ENCODE results near the gene UBR7. TPM values are rescaled to one million over a fixed set of nuclear protein-coding genes. Genes with fewer than 3 reads are reported as not detected.
A peak's percentile ranks its signal among the peaks of the same experiment; 100 is the strongest.

UBR7 gene
- total RNA-seq, 1 experiment from 2014 or later: 23.9 TPM

DNA sequence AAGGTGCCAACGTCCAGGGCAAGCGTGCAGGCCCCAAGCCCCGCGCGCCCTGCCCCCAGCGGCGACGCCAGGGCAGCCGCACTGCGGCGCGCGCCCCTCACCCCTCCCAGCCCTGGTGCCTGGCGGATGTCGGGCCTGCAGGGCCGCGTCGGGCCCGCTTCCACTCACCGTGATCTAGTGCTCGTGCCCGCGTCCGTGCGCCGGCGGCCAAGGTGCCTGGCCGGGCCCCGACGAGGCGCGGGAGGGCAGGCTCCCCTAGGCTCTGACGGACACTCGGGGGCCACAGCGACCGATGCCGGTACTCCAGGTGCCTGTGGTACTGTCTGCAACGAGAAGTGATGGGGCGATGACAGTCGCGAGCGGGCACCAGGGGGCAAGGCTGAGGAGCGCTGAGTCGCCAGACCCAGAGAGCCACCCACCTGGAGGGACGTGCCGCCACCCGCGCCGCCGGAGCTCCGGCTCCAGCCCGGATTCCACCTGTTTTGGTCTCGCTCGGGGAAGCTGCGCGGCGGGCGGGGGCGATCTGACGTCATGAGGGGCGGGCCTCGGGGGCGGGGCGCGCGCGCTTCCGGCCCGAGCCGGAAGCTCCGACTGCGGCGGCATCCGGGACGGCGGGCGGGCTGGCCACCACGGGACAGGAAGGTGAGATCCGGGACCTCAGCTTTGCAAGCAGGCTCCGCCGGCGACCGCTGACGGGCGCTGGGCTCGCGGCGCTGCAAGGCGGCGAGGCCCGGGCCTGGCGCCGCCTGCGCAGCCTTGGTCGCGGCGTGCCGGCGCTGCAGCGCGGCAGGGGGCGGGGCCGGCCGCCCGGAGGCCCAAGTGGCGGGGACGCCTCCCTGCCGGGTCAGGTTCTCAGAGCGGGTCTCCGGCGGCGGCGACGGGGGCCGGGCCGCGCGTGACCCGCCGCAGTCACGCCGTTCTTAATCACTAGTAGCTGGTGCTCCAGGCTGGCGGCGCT is 22.4 kb upstream of the UBR7 start, which contains the start of the genes LYSET and MOAP1 (continued):
- TF ChIP-seq, protein P1, sequence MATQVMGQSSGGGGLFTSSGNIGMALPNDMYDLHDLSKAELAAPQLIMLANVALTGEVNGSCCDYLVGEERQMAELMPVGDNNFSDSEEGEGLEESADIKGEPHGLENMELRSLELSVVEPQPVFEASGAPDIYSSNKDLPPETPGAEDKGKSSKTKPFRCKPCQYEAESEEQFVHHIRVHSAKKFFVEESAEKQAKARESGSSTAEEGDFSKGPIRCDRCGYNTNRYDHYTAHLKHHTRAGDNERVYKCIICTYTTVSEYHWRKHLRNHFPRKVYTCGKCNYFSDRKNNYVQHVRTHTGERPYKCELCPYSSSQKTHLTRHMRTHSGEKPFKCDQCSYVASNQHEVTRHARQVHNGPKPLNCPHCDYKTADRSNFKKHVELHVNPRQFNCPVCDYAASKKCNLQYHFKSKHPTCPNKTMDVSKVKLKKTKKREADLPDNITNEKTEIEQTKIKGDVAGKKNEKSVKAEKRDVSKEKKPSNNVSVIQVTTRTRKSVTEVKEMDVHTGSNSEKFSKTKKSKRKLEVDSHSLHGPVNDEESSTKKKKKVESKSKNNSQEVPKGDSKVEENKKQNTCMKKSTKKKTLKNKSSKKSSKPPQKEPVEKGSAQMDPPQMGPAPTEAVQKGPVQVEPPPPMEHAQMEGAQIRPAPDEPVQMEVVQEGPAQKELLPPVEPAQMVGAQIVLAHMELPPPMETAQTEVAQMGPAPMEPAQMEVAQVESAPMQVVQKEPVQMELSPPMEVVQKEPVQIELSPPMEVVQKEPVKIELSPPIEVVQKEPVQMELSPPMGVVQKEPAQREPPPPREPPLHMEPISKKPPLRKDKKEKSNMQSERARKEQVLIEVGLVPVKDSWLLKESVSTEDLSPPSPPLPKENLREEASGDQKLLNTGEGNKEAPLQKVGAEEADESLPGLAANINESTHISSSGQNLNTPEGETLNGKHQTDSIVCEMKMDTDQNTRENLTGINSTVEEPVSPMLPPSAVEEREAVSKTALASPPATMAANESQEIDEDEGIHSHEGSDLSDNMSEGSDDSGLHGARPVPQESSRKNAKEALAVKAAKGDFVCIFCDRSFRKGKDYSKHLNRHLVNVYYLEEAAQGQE (IDR thresholded peaks at IDR 0.05; ENCODE audit: low read depth): no peak
- TF ChIP-seq EZH2 (IDR thresholded peaks at IDR 0.05): no peak
- TF ChIP-seq YY1 (IDR thresholded peaks at IDR 0.05; ENCODE audit: extremely low read depth, insufficient replicate concordance, low read depth, low read length): no peak
- peak; percentile 96 for TF ChIP-seq ZFX (IDR thresholded peaks at IDR 0.05)
- TF ChIP-seq POLR2A (IDR thresholded peaks at IDR 0.05; ENCODE audit: borderline replicate concordance, extremely low read depth, insufficient read depth, insufficient read length): peak; percentile 15
- no peak for TF ChIP-seq CEBPB (IDR thresholded peaks at IDR 0.05; ENCODE audit: low read depth)
- peak; percentile 43; the same call in 1 of the 2 replicates for TF ChIP-seq CBX3 (IDR thresholded peaks at IDR 0.05; ENCODE audit: low read depth)

DNA sequence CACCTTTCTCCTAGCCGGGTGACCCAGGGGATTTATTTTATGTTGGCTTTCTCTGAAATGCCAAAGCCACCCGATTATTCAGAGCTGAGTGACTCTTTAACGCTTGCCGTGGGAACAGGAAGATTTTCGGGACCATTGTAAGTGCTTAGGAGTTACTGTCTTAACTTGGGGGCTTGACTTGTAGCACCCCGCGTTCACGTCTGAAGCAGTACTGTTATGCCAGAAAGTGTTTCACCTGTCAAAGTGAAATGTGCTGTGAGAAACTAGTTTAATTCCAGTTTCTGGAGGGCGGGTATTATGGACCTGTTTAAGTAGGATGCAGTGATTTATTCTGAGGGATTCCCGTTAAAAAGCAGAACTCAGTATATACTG is 21.7 kb upstream of the UBR7 start:
- Histone ChIP-seq H3K79me2 (ENCODE audit: insufficient read depth, low read length) (peaks cover 36% of the 10 kb centered on the region), H2AFZ (ENCODE audit: low read depth, low read length, poor library complexity, severe bottlenecking) (no peak overlapping the region), H3K4me3 (replicated peaks in 1 of 2; ENCODE audit: low read depth in 1 of 2, low read length in 2 of 2) (peak overlapping the region; percentile 71 to 94), H4K20me1 (ENCODE audit: insufficient read depth) (no peaks in the 10 kb centered on the region), H3K27ac (ENCODE audit: low read depth, low read length) (peak overlapping the region; percentile 94), H3K9me2 (ENCODE audit: insufficient read depth) (no peaks in the 10 kb centered on the region), H3K36me3 (ENCODE audit: control insufficient read depth in 1 of 2, insufficient read depth in 2 of 2, low read length in 2 of 2) (peaks cover 0 to 14% of the 10 kb centered on the region in 2 experiments), H3K27me3 (ENCODE audit: insufficient read depth, low read length) (no peaks in the 10 kb centered on the region), H3K4me1 (ENCODE audit: control insufficient read depth in 1 of 2, insufficient read depth in 2 of 2, low read length in 2 of 2) (peaks cover 2 to 16% of the 10 kb centered on the region in 2 experiments; a peak in 3 of 4 replicates), H3K9ac (ENCODE audit: low read length) (peak overlapping the region; percentile 83), H3K4me2 (ENCODE audit: low read length) (peak overlapping the region; percentile 75), H3K9me3 (ENCODE audit: control insufficient read depth in 1 of 2, insufficient read depth in 1 of 2, low read depth in 1 of 2, low read length in 2 of 2) (no peaks in the 10 kb centered on the region)
- ATAC-seq (no peak), DNase-seq (ENCODE audit: low read depth, low spot score) (no peak)
- ChIA-PET RAD21 (ENCODE audit: low non-redundant PET in 1 of 2, low total read pairs in 2 of 2, uncharacterized antibody in 2 of 2, unreplicated experiment in 2 of 2) (no interaction called here), POLR2A (interaction anchor here (0.8 to 1.0 kb wide), 3 partner anchors 11 to 72 kb away, joined by 3 read pairs; no protein-coding TSS in a partner anchor), CTCF (interaction anchor here (0.7 to 2.2 kb wide), 4 partner anchors 10 to 72 kb away, joined by 3 to 10 read pairs (median 7); partner anchors contain the start of genes GON7 and UBR7)
- BruUV-seq (replicated peaks): no TSS peak
- intact Hi-C loops (cut with micrococcal nuclease): no loop called here
- TF ChIP-seq, protein P2, sequence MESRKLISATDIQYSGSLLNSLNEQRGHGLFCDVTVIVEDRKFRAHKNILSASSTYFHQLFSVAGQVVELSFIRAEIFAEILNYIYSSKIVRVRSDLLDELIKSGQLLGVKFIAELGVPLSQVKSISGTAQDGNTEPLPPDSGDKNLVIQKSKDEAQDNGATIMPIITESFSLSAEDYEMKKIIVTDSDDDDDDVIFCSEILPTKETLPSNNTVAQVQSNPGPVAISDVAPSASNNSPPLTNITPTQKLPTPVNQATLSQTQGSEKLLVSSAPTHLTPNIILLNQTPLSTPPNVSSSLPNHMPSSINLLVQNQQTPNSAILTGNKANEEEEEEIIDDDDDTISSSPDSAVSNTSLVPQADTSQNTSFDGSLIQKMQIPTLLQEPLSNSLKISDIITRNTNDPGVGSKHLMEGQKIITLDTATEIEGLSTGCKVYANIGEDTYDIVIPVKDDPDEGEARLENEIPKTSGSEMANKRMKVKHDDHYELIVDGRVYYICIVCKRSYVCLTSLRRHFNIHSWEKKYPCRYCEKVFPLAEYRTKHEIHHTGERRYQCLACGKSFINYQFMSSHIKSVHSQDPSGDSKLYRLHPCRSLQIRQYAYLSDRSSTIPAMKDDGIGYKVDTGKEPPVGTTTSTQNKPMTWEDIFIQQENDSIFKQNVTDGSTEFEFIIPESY (IDR thresholded peaks at IDR 0.05; ENCODE audit: extremely low read depth, insufficient replicate concordance, low read length): no peak
- TF ChIP-seq ZFX (IDR thresholded peaks at IDR 0.05) (no peak), SP1 (IDR thresholded peaks at IDR 0.05; ENCODE audit: low read depth) (no peak), SRF (IDR thresholded peaks at IDR 0.05; ENCODE audit: low read depth) (no peak), ELF1 (IDR thresholded peaks at IDR 0.05; ENCODE audit: borderline replicate concordance, low read depth) (no peak)
- TF ChIP-seq, protein P3, sequence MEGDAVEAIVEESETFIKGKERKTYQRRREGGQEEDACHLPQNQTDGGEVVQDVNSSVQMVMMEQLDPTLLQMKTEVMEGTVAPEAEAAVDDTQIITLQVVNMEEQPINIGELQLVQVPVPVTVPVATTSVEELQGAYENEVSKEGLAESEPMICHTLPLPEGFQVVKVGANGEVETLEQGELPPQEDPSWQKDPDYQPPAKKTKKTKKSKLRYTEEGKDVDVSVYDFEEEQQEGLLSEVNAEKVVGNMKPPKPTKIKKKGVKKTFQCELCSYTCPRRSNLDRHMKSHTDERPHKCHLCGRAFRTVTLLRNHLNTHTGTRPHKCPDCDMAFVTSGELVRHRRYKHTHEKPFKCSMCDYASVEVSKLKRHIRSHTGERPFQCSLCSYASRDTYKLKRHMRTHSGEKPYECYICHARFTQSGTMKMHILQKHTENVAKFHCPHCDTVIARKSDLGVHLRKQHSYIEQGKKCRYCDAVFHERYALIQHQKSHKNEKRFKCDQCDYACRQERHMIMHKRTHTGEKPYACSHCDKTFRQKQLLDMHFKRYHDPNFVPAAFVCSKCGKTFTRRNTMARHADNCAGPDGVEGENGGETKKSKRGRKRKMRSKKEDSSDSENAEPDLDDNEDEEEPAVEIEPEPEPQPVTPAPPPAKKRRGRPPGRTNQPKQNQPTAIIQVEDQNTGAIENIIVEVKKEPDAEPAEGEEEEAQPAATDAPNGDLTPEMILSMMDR (IDR thresholded peaks at IDR 0.05 in 2 of 3, conservative IDR thresholded peaks at IDR 0.05 in 1 of 3; ENCODE audit: borderline replicate concordance in 1 of 3, insufficient read depth in 1 of 3, low read depth in 2 of 3, low read length in 2 of 3): no peak
